ENCODE results near the gene CTNND2.

CTNND2 gene

GRCh38 chr5:11000515-11001353, 903.5 kb downstream of the CTNND2 start:
- TF ChIP-seq FOXA1 (IDR thresholded peaks at IDR 0.05) (no peak), PKNOX1 (IDR thresholded peaks at IDR 0.05) (no peak), FOXM1 (IDR thresholded peaks at IDR 0.05; ENCODE audit: borderline replicate concordance) (no peak), ARNT (IDR thresholded peaks at IDR 0.05) (no peak), ZNF384 (IDR thresholded peaks at IDR 0.05) (no peak), LEF1 (IDR thresholded peaks at IDR 0.05; ENCODE audit: borderline replicate concordance) (no peak), CTBP1 (IDR thresholded peaks at IDR 0.05; ENCODE audit: borderline replicate concordance) (no peak)
- ChIA-PET POLR2A (no interaction called here), CTCF (interaction anchor here (0.9 to 1.0 kb wide), 2 partner anchors 12 to 15 kb away, joined by 3 read pairs; no protein-coding TSS in a partner anchor)

GRCh38 chr5:10999714-11000113, 904.5 kb downstream of the CTNND2 start:
- DNase-seq (ENCODE audit: extremely low spot score): no peak
- CTCF ChIA-PET: interaction anchor here (0.8 to 1.5 kb wide), 2 partner anchors 12 to 20 kb away, joined by 3 to 8 read pairs; no protein-coding TSS in a partner anchor
- POLR2A ChIA-PET: no interaction called here
- TF ChIP-seq SP1 (IDR thresholded peaks at IDR 0.05): no peak
- no peak for TF ChIP-seq ELF4 (IDR thresholded peaks at IDR 0.05)
- no peak for TF ChIP-seq ARNT (IDR thresholded peaks at IDR 0.05)
- TF ChIP-seq FOXK2 (IDR thresholded peaks at IDR 0.05): no peak
- TF ChIP-seq ZNF384 (IDR thresholded peaks at IDR 0.05): no peak
- TF ChIP-seq LEF1 (IDR thresholded peaks at IDR 0.05; ENCODE audit: borderline replicate concordance): no peak
- no peak for TF ChIP-seq CTBP1 (IDR thresholded peaks at IDR 0.05; ENCODE audit: borderline replicate concordance)
- TF ChIP-seq BHLHE40 (IDR thresholded peaks at IDR 0.05; ENCODE audit: borderline replicate concordance): no peak
- no peak for TF ChIP-seq TARDBP (IDR thresholded peaks at IDR 0.05)
- no peak for TF ChIP-seq NFRKB (IDR thresholded peaks at IDR 0.05)
- TF ChIP-seq PKNOX1 (IDR thresholded peaks at IDR 0.05): no peak
- no peak for TF ChIP-seq SUZ12 (IDR thresholded peaks at IDR 0.05)
- TF ChIP-seq HDGF (IDR thresholded peaks at IDR 0.05; ENCODE audit: borderline replicate concordance): no peak
- no peak for TF ChIP-seq FOXA1 (IDR thresholded peaks at IDR 0.05)
- TF ChIP-seq FOXM1 (IDR thresholded peaks at IDR 0.05; ENCODE audit: borderline replicate concordance): no peak
- no peak for TF ChIP-seq L3MBTL2 (conservative IDR thresholded peaks at IDR 0.05)

More at GRCh38 chr5:11000515-11001353, 903.5 kb downstream of the CTNND2 start:
- DNase-seq (ENCODE audit: extremely low spot score): no peak

- TF ChIP-seq SUZ12 (IDR thresholded peaks at IDR 0.05): no peak
- TF ChIP-seq SP1 (IDR thresholded peaks at IDR 0.05): no peak
- TF ChIP-seq HDGF (IDR thresholded peaks at IDR 0.05; ENCODE audit: borderline replicate concordance): no peak
- no peak for TF ChIP-seq L3MBTL2 (conservative IDR thresholded peaks at IDR 0.05)
- TF ChIP-seq CTBP1 (IDR thresholded peaks at IDR 0.05; ENCODE audit: borderline replicate concordance): no peak
- no peak for TF ChIP-seq ZNF384 (IDR thresholded peaks at IDR 0.05)
- no peak for TF ChIP-seq ELF4 (IDR thresholded peaks at IDR 0.05)
- TF ChIP-seq FOXA1 (IDR thresholded peaks at IDR 0.05): no peak
- no peak for TF ChIP-seq FOXK2 (IDR thresholded peaks at IDR 0.05)
- TF ChIP-seq TARDBP (IDR thresholded peaks at IDR 0.05): no peak
- TF ChIP-seq BHLHE40 (IDR thresholded peaks at IDR 0.05; ENCODE audit: borderline replicate concordance): no peak
- no peak for TF ChIP-seq LEF1 (IDR thresholded peaks at IDR 0.05; ENCODE audit: borderline replicate concordance)
- TF ChIP-seq PKNOX1 (IDR thresholded peaks at IDR 0.05): no peak
- no peak for TF ChIP-seq FOXM1 (IDR thresholded peaks at IDR 0.05; ENCODE audit: borderline replicate concordance)
- ChIA-PET CTCF (no interaction called here), POLR2A (no interaction called here)
- no peak for DNase-seq (ENCODE audit: extremely low spot score)
Measured at GRCh38 chr5:10995891-10996290, 908.4 kb downstream of the CTNND2 start.

- ChIA-PET POLR2A (no interaction called here), CTCF (no interaction called here)
- no peak for DNase-seq (ENCODE audit: extremely low spot score)
- TF ChIP-seq HDGF (IDR thresholded peaks at IDR 0.05; ENCODE audit: borderline replicate concordance) (no peak), ELF4 (IDR thresholded peaks at IDR 0.05) (no peak), TARDBP (IDR thresholded peaks at IDR 0.05) (no peak), SP1 (IDR thresholded peaks at IDR 0.05) (no peak)
Measured at GRCh38 chr5:10994091-10994986, 909.9 kb downstream of the CTNND2 start.

- ChIA-PET CTCF (no interaction called here), POLR2A (no interaction called here)
- no peak for DNase-seq (ENCODE audit: extremely low spot score)
- no peak for TF ChIP-seq FOXK2 (IDR thresholded peaks at IDR 0.05)
- no peak for TF ChIP-seq FOXM1 (IDR thresholded peaks at IDR 0.05; ENCODE audit: borderline replicate concordance)
- TF ChIP-seq ZNF384 (IDR thresholded peaks at IDR 0.05): no peak
- no peak for TF ChIP-seq LEF1 (IDR thresholded peaks at IDR 0.05; ENCODE audit: borderline replicate concordance)
- TF ChIP-seq SUZ12 (IDR thresholded peaks at IDR 0.05): no peak
- no peak for TF ChIP-seq NFRKB (IDR thresholded peaks at IDR 0.05)
- no peak for TF ChIP-seq PKNOX1 (IDR thresholded peaks at IDR 0.05)
- TF ChIP-seq ARNT (IDR thresholded peaks at IDR 0.05): no peak
Measured at GRCh38 chr5:10990634-10991033, 913.6 kb downstream of the CTNND2 start.

Data from HEK293T (cell line).